Measurements from ENCODE around the gene PROZ.

Gene PROZ

DNA sequence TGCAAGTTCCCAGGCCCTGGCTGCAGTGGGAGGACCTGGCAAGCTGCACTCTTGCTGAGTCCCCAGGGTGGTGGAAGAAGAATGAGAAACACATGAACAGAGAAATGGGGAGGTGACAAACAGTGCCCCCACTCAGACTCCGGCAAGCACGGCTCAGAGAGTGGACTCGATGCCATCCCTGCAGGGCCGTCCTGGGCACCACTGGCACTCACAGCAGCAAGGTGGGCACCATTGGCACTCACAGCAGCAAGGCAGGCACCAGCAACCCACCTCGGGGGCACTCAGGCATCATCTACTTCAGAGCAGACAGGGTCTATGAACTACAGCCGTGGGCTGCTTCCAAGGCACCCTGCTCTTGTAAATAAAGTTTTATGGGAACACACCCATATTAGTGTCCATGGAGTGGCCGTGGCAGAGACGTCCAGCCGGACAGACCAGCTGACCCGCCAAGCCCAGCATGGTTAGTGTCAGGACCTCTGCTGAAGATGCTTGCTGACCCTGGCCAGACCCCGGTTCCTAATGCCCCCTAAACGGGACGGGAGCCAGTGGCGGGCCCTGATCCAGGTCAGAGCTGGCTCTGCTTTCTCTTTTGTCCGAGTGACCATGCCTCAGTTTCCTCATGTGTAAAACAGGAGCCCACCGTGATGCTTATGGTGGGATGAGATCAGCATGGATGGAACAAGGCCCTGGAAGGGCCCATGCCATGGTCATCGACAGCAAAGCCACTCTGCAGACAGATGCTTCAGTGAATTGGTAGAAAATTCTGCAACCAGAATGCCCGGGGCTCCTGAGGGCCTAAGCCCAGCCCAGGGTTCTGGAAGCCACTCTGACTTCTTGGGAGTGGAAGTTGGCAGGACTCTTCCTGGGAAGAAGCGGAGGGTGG, 37.9 kb upstream of the PROZ start:
- no peak for DNase-seq

DNA sequence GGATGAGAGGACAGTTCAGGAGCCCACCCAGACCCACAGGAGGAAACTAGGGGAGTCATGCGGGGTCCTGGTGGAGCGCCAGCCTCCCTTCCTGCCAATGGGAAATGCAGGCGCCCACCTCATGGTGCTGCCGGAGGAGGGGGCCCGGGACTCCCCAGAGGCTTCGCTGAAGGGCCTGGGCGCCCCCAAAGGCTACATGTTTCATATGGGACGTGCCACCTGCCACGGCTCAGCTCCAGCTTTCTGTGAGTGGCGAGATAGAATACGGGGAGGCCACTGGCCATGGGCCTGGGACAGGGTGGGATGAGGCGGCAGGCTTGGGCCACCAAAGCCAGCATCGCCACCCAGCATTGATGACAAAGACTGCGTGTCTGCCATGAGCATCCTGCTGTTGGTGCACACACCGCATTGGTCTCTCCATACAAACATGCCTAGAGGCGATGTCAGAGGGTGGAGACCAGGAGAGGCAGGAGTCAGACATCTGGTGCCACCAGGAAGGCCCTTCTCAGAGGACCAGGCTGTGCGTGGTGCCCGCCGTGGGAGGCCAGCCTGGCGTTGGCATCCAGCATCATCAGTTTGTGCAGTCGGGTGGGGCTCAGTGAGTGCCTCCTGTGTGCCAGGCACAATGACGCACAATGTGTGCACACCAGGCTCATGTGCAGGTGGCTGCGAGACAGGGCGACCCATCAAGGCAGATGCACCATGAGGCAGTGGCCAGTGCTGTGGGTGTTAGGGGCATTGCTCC, 37.1 kb upstream of the PROZ start:
- no peak for DNase-seq

DNA sequence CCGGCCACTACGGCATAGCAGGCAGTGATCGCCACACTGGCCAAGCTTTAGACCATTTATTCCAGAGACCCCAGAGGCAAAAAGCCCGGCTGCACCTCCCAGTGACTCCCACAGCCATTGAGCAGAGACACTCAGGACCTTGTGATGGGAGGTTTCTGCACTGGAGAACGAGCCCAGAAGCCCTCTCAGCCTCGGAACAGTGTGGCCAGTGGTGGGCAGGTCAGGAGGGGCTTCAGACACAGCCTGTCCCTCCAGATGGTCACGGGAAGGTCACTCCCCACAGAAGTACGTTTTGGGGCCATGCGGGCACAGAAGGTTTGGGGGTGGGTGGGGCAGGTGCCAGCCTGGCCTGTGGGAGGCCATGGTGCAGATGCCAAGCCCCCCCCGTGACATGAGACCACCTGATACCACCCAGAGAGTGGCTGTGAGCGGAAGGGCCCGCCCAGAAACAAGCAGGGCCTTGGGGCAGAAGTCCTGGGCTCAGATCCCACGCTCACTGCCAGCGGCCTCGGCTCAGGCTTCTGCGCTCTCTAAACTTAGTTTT, 36.4 kb upstream of the PROZ start:
- no peak for DNase-seq

DNA sequence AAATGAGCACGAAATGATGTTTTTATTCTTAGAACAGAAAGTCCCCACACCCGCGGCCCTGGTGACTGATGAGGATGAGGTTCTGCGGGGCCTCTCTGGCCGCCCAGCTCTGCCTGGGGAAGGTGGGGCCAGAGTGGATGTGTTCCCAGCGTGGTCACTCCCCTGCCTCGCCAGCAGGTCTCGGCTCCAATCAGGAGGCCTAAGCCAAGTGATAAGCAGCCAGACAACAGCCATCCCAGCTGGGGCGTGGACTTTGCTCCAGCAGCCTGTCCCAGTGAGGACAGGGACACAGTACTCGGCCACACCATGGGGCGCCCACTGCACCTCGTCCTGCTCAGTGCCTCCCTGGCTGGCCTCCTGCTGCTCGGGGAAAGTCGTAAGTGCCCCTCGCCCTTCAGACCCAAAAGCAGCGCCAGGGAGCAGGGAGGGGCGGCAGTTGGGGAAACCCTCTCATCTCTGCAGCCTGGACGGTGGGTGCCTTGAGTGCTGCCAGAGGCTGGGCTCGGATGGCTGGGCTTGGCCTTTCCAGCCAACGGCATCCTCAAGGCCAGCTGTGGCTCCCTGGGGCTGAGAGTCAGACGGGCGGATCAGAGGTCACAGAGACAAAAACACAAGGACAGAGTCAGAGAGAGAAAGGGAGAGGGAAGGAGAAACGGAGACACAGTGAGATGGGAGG, 35.8 kb upstream of the PROZ start, which contains the start of gene F10:
Gene F10 (plus strand): TSS at position 250 of the 676 bp plus-strand sequence. CDS start 57 bp downstream, at position 307.
- DNase-seq, result no peak

DNA sequence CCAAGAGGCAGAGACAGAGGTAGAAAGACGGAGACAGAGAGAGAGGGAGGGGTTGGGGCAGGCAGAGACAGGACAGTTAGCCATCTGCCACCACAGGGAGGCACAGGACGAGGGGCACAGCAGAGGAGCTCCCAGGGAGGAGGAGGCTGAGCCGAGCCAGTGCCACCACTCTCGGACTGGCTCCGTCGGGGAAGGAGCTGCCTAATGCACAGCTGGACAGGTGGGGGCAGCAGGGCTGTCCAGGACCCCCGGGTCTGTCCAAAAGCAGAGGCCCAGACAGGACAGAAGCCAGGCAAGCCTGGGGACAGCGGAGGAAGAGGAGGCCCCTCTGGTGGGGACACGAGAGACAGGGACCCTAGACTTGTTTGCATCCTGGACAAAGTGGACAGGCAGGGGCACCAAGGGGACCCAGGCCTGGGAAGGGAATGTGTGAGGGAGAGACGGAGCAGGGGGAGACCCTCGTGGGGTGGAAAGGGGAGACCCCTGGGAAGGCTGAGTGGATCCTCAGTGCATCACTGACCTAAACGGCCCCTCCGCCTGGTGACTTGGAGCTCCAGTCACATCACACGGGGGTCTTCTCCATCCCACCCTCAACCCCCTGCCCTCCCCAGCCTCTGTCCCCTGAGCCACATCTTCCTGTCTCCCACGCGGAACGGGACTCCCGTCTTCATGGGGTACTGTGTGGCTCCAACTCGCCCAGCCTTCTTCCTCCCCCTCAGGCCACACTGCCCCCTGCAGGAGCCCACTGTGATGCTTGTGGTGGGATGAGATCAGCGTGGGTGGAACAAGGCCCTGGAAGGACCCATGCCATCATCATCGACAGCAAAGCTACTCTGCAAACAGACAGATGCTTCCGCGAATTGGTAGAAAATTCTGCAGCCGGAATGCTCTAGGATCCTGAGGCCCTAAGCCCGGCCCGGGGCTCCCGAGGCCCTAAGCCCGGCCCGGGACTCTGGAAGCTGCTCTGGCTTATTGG, 34.9 kb upstream of the PROZ start:
- DNase-seq, result no peak

DNA sequence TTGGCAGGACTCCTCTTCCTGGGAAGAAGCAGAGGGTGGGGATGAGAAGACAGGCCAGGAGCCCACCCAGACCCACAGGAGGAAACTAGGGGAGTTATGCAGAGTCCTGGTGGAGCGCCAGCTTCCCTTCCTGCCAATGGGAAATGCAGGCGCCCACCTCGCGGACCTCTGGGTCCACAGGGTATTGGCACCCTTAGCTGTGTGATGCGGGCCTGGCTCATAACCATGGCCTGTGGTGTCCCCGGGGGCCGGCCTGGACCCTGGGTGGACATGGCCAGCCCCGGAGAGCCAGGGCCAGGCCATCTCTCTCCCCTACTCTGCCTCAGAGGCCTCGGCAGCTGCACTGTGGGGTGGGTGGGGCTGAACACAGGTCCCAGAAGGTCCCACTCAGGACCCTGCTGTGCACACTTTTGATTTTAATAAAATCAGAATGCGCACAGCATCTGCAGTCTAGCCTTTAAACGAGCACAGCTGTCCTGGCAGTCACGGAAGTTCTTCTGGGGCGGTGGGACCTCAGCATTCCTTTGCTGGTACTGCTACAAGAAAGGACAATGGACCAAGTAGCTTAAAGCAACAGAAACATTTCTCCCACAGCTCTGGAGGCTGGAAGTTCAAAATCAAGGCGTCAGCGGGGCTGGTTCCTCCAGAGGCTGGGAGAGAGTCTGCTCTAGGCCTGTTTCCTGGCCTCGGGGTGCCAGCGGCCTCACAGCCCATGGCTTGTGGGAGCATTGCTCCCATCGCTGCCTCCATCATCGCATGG, 34.1 kb upstream of the PROZ start:
- DNase-seq, result no peak

DNA sequence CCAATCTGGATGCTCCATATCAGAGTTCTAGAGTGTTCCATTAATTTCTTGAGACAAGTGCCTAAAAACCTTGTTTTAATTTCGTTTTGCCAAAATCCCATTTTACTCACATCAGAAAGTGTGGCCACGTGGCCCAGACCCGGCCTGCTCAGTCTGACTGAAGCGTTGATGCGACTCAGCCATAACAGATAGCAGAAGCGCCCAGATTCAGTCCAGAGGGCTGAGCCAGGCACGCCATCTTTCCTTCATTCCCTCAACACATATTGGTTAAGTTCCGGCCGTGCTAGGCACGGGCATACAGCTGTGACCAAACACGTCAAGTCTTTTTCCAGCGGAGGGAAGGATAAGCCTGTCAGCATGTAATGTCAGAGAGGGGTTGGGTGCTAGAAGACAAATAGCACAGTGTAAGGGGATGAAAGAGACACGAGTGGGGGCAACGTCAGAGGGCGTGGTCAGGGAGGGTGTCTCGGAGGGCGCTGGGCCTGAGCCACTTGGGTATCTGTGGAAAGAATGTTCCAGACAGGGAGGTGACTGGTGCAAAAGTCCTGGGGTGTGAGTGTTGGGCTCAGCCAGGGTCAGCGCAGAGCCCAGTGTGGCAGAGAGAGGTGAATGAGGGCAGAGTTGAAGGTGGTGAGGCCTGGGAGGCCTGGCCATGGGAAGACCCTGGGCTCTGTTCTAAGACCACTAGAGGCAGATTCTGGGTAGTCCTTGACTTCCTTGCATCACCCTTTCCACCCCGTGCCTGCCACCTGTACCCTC, 32.8 kb upstream of the PROZ start:
- DNase-seq, result no peak

DNA sequence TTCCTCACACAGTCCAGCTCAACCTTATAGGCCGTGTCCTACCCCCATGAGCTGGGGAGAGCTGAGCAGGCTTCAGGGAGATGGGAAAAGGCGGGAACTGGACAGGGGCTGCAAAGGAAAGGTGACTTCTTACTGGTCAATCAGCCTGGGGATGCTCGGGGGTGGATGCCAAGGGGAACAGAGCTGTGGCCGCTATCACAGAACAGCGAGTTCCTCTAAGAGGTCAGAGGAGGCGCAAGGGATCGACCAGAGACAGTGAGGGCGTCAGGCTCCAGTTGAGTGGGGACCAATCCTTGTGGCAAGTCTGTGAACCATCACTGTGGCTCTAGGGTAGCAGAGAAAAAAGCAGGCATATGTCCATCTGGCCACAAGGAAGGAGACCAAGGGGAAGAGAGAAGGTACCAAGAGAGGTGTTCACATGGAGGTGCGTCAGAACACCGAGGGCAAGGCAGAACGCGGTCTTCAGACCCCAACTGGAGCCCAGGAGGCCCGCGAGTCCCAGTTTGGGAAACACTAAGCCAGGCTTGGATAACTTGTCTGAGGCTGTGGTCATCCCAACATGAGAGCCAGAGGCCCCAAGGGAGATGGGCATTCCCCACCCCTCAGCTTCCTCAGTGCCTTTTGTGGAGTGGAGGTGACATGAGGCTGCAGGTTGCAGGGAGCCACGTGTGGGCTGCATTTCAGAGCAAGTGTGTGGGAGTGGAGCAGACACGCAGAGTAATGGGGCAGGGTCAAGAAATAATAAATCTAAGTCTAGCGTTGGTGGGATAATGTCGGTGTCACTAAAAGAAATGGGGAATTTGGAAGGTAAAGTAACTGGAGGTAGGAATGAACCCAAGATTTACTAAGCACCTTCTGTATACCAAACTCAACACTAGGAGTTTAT, 31.9 kb upstream of the PROZ start:
- DNase-seq, result no peak

DNA sequence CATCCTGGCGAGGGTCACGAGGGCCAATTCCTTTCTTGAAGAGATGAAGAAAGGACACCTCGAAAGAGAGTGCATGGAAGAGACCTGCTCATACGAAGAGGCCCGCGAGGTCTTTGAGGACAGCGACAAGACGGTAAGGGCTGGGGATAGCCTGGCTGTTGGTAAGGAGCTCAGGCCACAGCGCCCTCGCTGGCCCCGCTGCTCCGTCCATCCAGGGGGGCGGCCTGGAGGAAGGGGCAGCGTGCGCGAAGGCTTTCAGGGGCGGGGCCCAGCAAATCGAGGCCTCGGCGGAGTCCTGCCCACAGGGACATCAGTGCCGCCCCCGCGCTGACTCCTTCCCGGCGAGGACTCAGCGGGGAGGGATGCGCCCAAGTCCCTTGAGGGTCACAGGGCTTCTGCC, 29.0 kb upstream of the PROZ start:
- no peak for DNase-seq

DNA sequence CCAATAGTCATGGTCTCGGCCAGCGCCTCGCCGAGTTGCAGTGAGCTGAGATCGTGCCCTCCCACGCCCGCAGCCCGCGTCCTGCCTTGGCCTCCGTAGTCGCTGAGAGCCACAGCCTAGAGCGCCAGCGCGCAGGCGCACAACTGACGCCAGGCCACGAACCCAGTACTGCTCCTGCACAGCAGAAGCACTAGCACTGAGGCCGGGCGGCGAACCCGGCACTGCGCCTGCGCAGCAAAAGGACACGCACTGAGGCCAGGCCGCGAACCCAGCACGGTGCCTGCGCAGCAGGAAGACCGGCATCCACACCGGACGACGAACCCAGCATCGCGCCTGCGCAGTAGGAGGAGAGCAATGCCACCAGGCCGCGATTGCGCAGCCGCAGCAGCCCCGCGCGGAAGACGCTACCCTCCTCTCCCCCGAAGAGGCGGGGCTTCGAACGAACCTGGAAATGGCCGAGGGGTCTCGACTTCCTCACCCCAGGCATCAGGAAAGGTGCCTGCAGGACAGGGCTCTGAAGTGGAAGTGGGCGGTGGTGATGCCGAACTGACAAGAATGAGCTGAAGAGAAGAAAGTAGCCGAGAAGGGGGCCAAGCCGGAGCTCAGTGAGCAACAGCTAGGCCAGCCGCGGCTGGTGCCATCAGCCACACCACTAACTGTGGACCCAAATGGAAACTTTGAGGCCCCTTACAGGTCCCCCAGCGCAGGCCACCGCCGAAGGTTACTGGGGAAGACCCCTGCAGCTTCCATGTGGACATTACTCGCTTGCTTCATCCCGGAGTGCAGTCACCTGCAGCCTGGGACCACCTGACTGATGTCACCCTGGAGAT, 28.3 kb upstream of the PROZ start:
- DNase-seq, result no peak

DNA sequence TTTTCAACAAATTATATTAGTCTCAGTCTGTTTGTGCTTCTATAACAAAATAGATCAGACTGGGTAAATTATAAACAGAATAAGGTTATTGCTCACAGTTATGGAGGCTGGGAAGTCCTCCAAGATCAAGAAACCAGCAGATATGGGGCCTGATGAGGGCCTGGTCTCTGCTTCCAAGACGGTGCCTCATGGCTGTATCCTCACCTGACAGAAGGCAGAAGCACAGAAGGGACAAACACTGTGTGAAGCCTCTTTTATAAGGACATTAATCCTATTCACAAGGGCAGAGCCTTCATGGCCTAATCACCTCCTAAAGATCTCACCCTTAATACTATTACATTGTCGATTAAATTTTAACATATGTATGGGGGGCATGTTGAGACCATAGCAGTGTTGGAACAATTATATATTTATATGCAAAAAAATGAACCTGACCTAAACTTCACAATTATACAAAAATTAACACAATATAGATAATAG, 23.1 kb upstream of the PROZ start:
- DNase-seq, result no peak

DNA sequence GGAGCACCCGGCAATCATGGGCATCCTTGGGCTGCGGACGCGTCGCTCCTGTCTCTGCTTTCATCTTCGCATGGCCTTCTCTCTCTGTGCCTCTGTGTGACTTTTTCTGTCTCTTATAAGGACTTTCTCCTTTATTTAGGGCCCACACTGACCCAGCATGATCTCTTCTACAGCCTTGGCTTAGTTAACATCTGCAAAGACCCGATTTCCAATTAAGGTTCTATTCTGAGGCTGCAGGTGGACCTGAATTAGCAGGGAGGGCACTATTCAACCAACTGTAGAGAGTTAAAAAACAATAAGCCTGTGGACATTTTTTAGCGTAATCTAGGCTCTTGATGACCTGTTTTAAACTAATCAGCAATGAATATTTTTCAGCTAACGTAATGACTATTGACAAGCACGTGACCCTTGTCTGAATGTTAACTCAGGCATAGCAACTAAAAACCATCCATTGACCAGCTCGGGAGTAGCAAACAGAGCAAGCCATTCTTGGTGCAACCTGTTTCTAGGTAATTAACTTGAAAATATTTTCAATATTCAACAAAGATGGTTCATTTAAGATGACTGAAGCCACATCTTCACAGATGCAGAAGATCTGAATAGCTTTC, 20.7 kb upstream of the PROZ start:
- no peak for DNase-seq

DNA sequence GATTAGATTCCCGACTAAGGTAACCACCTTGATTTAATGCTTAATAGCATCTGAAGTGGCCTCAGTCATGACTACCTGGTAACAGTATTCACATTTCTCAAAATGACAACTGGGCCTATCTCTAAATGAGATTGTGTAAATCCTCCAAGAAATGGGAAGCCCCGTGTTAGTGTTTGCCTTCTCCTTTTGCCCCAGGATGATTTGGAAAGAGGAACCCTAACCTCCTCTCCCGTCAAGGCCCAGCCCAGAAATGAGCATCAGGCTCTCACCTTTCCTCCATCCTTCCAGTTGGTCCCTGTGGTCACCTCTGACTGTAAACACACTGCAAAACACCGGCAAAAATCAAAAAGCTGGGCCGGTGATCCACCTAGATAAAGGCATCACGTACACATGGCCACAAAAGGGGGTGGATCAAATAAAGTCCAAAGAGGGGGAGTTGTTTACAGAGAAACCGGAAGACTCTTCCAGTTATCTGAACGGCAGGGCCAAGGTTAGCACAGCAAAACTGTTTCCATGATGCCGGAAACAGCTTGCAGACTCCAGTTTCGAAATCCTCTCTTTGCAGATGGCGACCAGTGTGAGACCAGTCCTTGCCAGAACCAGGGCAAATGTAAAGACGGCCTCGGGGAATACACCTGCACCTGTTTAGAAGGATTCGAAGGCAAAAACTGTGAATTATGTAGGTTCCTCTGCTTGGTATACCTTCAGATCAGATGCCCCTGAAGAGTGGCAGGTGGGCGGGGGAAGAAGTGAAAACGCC, 19.5 kb upstream of the PROZ start:
- no peak for DNase-seq

DNA sequence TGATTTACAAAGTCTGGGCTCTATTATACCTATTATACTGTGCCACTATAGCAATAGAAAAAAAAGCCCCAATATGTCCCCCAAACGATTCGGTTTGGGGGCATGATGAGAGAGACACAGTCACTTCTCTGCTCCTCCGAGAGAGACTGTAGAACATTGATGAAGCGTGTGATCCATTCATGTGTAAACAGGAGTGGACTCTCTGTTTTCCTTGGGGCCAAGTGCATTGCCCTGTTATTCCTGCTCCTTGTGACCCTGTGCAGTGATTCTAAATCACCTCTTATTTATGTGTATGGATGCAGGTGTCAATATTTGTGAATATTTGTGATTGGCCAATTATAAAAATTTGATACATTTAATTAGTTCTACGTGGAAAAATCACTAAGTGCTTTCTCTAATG, 18.9 kb upstream of the PROZ start:
- no peak for DNase-seq

DNA sequence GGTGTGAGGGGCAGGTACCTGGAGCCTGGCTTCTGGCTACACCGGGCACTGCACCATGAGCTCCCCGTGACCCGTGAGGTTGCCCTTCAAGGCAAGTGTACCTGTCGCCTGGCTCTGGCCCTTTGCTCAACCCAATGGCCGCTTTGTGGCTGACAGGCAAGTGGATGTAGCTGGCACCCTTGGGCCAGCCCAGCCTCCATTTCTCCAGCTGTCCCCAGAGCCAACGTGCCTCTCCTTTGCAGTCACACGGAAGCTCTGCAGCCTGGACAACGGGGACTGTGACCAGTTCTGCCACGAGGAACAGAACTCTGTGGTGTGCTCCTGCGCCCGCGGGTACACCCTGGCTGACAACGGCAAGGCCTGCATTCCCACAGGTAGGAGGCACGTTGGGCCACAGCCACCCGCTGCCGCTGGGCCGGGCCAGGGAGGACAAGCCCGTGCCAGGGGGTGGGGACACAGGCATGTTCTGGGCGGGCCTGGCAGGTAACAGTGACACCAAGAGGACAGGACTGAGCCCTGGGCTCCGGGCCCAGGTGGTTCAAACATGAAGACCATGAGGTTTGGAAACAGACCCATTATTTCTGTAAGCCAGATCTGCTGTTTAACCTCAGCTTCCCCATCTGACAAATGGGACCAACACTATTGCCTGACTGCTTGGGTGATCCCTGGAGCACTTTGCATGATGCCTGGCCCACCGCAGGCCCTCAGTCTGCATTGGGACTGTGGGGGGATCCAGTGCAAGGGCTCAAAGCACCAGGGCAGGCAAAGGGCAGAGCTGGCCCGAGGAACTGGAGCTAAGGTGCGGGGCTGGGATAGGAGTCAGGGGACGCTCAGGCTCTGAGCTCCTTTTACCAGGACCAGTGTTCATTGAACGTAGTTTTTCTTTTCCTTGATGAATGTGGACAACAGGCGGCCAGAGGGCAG, 17.5 kb upstream of the PROZ start:
- no peak for DNase-seq

DNA sequence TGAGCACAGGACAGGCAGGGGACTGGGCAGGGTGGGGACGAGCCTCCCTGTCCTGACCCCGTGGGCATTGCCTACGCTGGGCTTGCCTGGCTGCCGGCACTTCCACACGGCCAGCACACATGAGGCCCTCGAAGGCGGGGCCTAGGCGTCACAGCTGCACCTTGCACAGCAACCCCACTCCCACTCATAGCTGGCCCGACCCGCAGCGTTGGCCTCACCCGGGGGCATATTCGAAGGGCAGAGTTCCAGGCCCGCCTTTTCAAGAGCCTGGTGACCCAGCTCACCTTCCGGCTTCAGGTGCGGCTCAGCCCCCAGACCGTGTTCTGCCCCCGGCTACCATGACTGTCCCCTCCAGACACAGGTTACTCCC, 16.9 kb upstream of the PROZ start:
- DNase-seq, result no peak
